Hematopoietic multipotent progenitor cell treated with erythropoietin and hydrocortisone succinate and interleukin-3 and kit ligand, for 17 days (in vitro differentiated cells): ENCODE measurements around the gene DEPDC5.
A peak's percentile ranks its signal among the peaks of the same experiment; 100 is the strongest.

Experiments used
- DNase-seq: peaks from one replicate; pipeline ENCODE4 v3.0.0-alpha.2; 2015; ENCODE audit warnings: low spot score

DEPDC5 gene

GRCh38 chr22:31852691-31853421 is 99.0 kb downstream of the DEPDC5 start:
- DNase-seq = no peak

GRCh38 chr22:31853736-31854495 is 100.1 kb downstream of the DEPDC5 start:
- DNase-seq = no peak

GRCh38 chr22:31857247-31857646 is 103.4 kb downstream of the DEPDC5 start:
- no peak for DNase-seq

GRCh38 chr22:31861226-31861840 is 107.5 kb downstream of the DEPDC5 start:
- no peak for DNase-seq

GRCh38 chr22:31866918-31867317 is 113.1 kb downstream of the DEPDC5 start:
- no peak for DNase-seq

- DNase-seq = no peak
Observed at GRCh38 chr22:31867386-31868153, 113.8 kb downstream of the DEPDC5 start.

GRCh38 chr22:31869739-31870138 is 115.9 kb downstream of the DEPDC5 start:
- no peak for DNase-seq

- DNase-seq = no peak
Observed at GRCh38 chr22:31870890-31871289, 117.1 kb downstream of the DEPDC5 start.

- no peak for DNase-seq
Observed at GRCh38 chr22:31871480-31871879, 117.7 kb downstream of the DEPDC5 start.

GRCh38 chr22:31872209-31872608 is 118.4 kb downstream of the DEPDC5 start:
- DNase-seq = peak; percentile 73

- no peak for DNase-seq
Observed at GRCh38 chr22:31874821-31875220, 121.0 kb downstream of the DEPDC5 start.

- DNase-seq = no peak
Observed at GRCh38 chr22:31876156-31876920, 122.5 kb downstream of the DEPDC5 start.

- DNase-seq = no peak
Observed at GRCh38 chr22:31879585-31879984, 125.8 kb downstream of the DEPDC5 start.

GRCh38 chr22:31881200-31881599 is 127.4 kb downstream of the DEPDC5 start:
- DNase-seq = no peak

GRCh38 chr22:31881865-31882264 is 128.0 kb downstream of the DEPDC5 start:
- no peak for DNase-seq

GRCh38 chr22:31882971-31883370 is 129.2 kb downstream of the DEPDC5 start:
- DNase-seq = no peak

GRCh38 chr22:31883989-31884388 is 130.2 kb downstream of the DEPDC5 start:
- DNase-seq = no peak

GRCh38 chr22:31891366-31892079 is 137.7 kb downstream of the DEPDC5 start:
- DNase-seq = peak; percentile 61

- DNase-seq = no peak
Observed at GRCh38 chr22:31892080-31892433, 138.2 kb downstream of the DEPDC5 start.

- DNase-seq = no peak
Observed at GRCh38 chr22:31893460-31893859, 139.6 kb downstream of the DEPDC5 start.
